AG09309 (cell line): ENCODE measurements around the gene CFTR.

Source experiments
- DNase-seq: peaks from one replicate; pipeline ENCODE4 v3.0.0-alpha.2; 2010; ENCODE audit warnings: low read depth
- H3K4me3 ChIP-seq: 2 replicates; pipeline ENCODE4 v1.5.1; 2011; ENCODE audit warnings: mild to moderate bottlenecking, low read depth, low read length, moderate library complexity; ENCODE audit not compliant: control insufficient read depth
- TF ChIP-seq, protein P1 (sequence below): IDR thresholded peaks from 2 replicates; pipeline ENCODE4 v1.5.1; 2011; ENCODE audit warnings: mild to moderate bottlenecking, low read depth, low read length, inconsistent platforms; ENCODE audit not compliant: insufficient read depth, control insufficient read depth; ENCODE audit errors: missing control alignments

The CFTR gene

DNA sequence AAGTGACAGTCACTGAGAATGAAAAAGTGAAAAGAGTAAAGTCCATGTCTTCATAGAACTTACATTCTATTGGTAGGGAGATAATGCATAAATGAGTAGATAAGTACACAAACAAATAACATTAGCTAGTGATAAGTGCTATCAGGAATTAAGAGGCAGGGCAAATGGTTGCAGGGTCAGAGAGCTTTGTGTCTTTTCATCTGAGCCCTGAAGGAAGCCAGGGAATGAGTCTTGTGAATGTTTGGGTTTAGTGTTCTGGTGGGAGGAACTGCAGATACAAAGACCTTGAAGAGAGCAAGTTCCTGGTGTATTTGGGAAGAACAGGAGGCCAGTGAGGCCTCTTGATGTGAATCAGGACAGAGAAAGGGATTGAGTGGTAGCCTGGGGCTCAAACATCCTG lies 209.6 kb downstream of the CFTR start:
- no peak overlapping the region for H3K4me3 ChIP-seq
- DNase-seq, result no peak
- TF ChIP-seq, protein P1, sequence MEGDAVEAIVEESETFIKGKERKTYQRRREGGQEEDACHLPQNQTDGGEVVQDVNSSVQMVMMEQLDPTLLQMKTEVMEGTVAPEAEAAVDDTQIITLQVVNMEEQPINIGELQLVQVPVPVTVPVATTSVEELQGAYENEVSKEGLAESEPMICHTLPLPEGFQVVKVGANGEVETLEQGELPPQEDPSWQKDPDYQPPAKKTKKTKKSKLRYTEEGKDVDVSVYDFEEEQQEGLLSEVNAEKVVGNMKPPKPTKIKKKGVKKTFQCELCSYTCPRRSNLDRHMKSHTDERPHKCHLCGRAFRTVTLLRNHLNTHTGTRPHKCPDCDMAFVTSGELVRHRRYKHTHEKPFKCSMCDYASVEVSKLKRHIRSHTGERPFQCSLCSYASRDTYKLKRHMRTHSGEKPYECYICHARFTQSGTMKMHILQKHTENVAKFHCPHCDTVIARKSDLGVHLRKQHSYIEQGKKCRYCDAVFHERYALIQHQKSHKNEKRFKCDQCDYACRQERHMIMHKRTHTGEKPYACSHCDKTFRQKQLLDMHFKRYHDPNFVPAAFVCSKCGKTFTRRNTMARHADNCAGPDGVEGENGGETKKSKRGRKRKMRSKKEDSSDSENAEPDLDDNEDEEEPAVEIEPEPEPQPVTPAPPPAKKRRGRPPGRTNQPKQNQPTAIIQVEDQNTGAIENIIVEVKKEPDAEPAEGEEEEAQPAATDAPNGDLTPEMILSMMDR, result no peak

DNA sequence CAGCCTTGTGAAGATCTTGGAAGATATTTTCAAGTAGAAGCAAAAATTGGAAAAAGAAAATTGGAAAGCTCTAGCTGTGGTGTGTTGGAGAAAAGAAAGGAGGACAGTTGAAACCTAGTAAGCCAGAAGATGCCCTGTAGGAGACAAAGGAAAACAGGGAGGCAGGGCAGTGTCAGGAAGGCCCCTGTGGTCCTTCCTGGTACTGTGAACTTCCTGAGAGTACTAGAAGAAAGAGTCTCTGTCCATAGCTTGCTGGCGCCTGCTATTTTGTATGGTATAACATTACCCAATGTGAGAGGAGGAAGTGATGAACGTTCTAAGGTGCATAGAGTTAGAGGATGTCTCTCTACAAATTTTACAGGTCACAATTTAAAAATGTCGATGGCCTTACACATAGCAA lies 210.3 kb downstream of the CFTR start:
- no peak for DNase-seq
- TF ChIP-seq, protein P1, result no peak
- H3K4me3 ChIP-seq, result no peak overlapping the region

DNA sequence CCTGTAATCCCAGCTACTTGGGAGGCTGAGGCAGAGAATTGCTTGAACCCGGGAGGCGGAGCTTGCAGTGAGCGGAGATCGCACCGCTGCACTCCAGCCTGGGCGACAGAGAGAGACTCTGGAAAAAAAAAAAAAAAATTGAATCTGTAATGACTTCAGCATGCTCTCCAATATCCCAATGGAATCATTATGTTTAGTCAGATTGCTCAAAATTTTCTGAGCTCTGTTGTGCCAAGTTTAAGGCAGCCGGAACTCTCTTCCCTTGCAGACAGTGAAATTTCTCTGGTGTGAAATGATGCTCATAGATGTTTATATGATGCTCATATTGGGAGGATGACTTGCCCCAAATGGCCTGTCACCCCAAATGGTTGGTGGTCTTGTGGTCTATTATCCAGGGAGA lies 212.5 kb downstream of the CFTR start:
- TF ChIP-seq, protein P1, result no peak
- no peak overlapping the region for H3K4me3 ChIP-seq
- DNase-seq, result no peak

DNA sequence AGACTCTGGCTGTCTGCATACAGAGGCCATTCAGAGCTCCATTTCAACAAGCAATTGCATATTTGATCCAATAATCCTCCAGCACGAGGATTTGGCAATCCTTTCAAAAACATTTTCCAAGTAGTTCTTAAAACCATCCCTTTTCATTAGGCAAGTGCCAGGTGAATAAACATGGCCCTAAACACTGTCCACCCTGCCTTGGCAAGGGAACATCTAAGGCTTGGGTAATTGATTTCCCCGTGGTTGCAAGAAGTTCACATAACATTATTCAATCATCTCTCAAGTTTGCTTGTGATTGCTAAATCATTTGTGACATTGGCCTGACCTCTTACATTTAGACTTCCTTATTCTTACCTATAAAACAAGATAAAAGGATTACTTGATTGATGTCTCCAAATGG lies 218.2 kb downstream of the CFTR start:
- DNase-seq, result no peak
- TF ChIP-seq, protein P1, result no peak
- H3K4me3 ChIP-seq, result no peak overlapping the region

DNA sequence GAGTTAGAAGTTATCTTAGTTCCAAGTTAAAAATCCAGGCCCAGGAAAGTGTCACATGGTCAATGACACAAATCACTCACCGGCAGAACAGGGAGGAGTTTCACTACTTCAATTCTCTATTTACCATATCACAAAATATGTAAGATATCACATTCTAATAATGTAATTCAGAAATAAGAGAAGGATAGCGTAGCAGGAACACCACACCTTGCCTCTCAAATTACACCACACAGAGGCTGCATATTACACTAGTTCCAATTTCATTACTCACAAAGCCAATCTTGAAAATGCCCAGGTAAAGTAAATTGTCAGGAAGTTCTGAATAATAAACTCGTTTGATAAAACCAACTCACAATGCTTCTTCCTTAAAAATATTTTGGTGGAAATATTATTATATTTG lies 224.2 kb downstream of the CFTR start:
- no peak for DNase-seq
- no peak overlapping the region for H3K4me3 ChIP-seq
- TF ChIP-seq, protein P1, result no peak

DNA sequence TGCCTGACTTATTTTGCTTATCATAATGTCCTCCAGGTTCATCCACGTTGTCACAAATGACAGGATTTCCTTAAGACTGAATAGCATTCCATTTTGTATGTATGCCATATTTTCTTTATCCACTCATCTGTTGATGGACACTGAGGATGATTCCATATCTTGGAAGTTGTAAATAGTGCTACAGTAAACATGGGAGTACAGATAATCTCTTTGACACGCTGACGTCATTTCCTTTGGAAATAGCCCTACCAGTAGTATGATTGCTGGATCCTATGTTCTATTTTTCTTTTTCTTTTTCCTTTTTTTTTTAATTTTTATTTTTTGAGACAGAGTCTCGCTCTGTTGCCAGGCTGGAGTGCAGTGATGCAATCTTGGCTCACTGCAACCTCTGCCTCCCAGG lies 225.8 kb downstream of the CFTR start:
- TF ChIP-seq, protein P1, result no peak
- no peak for DNase-seq
- no peak overlapping the region for H3K4me3 ChIP-seq

DNA sequence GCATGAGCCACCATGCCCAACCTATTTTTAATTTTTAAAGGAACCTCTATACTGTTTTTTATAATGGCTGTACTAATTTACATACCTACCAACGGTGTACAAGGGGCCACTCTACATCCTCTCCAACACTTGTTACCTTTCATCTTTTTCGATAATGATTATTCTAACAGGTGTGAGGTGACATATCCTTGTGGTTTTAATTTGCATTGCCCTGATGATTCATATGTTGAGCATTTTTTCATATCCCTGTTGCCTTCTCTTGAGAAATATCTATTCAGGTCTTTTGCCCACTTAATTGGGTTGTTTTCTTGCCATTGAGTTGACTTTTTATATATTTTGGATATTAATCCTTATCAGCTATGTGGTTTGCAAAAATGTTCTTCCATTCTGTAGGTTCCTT lies 226.4 kb downstream of the CFTR start:
- TF ChIP-seq, protein P1, result no peak
- no peak for DNase-seq

More for the DNA sequence above, 226.4 kb downstream of the CFTR start:
- no peak overlapping the region for H3K4me3 ChIP-seq
